ENCODE results near the gene UBASH3B. TPM values are rescaled to one million over a fixed set of nuclear protein-coding genes. Genes with fewer than 3 reads are reported as not detected.

UBASH3B gene
- total RNA-seq, 1 donor from 2014 or later: 64.6 TPM

- H3K4me3 ChIP-seq (ENCODE audit: low read depth, low read length): no peak overlapping the region
- TF ChIP-seq CTCF (conservative IDR thresholded peaks at IDR 0.05; ENCODE audit: low read depth, low read length): no peak
- DNase-seq (ENCODE audit: low read depth): no peak
Observed at GRCh38 chr11:122647736-122648275, 7.7 kb upstream of the UBASH3B start.

GRCh38 chr11:122649116-122649515 lies 6.4 kb upstream of the UBASH3B start:
- DNase-seq (ENCODE audit: low read depth): no peak
- no peak for TF ChIP-seq CTCF (conservative IDR thresholded peaks at IDR 0.05; ENCODE audit: low read depth, low read length)
- no peak overlapping the region for H3K4me3 ChIP-seq (ENCODE audit: low read depth, low read length)

DNA sequence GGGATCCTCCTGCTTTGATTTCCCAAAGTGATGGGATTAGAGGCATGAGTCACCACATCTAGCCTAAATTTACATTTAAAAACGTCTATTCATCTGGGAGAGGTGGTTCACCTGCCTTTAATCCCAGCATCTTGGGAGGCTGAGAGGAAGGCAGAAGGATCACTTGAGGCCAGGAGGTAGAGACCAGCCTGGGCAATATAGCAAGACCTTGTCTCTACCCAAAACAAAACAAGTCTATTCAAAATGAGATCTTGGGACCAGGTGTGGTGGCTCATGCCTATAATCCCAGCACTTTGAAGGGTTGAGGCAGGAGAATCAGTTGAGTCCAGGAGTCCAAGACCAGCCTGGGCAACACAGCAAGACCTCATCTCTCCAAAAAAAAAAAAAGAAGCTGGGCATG lies 4.9 kb upstream of the UBASH3B start:
- DNase-seq (ENCODE audit: low read depth): no peak
- TF ChIP-seq CTCF (conservative IDR thresholded peaks at IDR 0.05; ENCODE audit: low read depth, low read length): no peak
- no peak overlapping the region for H3K4me3 ChIP-seq (ENCODE audit: low read depth, low read length)

DNA sequence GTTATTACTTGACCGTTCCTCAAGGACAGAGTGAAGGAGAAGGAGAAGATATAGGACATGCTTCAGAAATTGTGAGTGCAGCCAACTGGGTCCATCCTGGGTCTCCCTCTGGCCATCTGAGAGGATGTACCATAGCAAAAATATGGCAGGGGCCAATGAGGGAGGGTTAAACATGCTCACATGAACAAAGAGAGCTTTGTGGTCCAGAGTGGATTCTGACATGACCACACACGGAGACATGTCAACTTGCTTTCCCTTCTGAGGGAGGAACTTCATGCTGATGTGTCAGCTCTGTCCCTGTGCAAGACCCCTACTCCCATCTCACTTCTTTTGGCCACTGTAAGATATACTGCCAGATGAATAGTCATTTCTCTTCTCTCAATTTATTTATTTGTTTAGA lies 3.0 kb upstream of the UBASH3B start:
- no peak for DNase-seq (ENCODE audit: low read depth)
- no peak for TF ChIP-seq CTCF (conservative IDR thresholded peaks at IDR 0.05; ENCODE audit: low read depth, low read length)
- H3K4me3 ChIP-seq (ENCODE audit: low read depth, low read length): no peak overlapping the region

- TF ChIP-seq CTCF (conservative IDR thresholded peaks at IDR 0.05; ENCODE audit: low read depth, low read length): peak; percentile 19
- H3K4me3 ChIP-seq (ENCODE audit: low read depth, low read length): no peak overlapping the region
- DNase-seq (ENCODE audit: low read depth): peak; percentile 43
Observed at GRCh38 chr11:122653916-122654585, 1.5 kb upstream of the UBASH3B start.

DNA sequence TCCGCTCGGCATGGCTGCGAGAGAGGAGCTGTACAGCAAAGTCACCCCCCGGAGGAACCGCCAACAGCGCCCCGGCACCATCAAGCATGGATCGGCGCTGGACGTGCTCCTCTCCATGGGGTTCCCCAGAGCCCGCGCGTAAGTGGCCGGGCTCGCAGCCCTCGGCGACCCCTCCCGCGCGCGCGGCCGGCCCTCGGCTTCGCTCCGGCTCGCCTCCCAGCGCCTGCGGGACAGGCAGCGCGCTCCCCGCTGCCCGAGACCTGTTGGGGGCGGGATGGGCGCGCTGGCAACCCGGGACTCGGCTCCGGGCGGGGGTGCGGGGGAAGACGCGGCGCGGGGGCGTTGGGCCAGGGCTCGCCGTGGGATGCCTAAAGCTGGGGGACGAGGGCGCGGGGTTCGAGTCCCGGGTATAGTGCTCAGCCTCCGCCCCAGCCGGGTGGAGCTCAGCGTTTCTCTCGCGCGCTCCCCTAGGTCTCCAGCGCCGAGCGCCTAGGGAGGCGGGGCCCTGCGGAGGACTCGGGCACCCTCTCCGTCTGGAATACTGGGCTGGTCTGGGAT lies 630 bp downstream of the UBASH3B start:
- DNase-seq (ENCODE audit: low read depth): no peak
- peak overlapping the region; percentile 97 for H3K4me3 ChIP-seq (ENCODE audit: low read depth, low read length)
- no peak for TF ChIP-seq CTCF (conservative IDR thresholded peaks at IDR 0.05; ENCODE audit: low read depth, low read length)

Measured in epithelial cell of proximal tubule (primary cell).